ES-I3 (cell line): ENCODE results near the gene CD276.
"Not testable (repeated sequence)": the region's sequence is repeated elsewhere in the genome, so short reads cannot be mapped to it uniquely, and the experiment has no call there.

ENCODE experiments used
- H3K36me3 ChIP-seq: 2 replicates; pipeline ENCODE4 v1.6.1; 2013; ENCODE audit warnings: mild to moderate bottlenecking, low read length, control low read depth, moderate library complexity; ENCODE audit not compliant: insufficient read depth
- H3K4me1 ChIP-seq: 2 replicates; pipeline ENCODE4 v1.6.1; 2013; ENCODE audit warnings: mild to moderate bottlenecking, control low read depth, low read length; ENCODE audit not compliant: insufficient read depth
- H3K9ac ChIP-seq: 2 replicates; pipeline ENCODE4 v1.6.1; 2013; ENCODE audit warnings: low read depth, mild to moderate bottlenecking, low read length, moderate library complexity
- H3K9me3 ChIP-seq: 2 replicates; pipeline ENCODE4 v1.6.1; 2013; ENCODE audit warnings: mild to moderate bottlenecking, low read length, moderate library complexity; ENCODE audit not compliant: control insufficient read depth, insufficient read depth

CD276 gene

DNA sequence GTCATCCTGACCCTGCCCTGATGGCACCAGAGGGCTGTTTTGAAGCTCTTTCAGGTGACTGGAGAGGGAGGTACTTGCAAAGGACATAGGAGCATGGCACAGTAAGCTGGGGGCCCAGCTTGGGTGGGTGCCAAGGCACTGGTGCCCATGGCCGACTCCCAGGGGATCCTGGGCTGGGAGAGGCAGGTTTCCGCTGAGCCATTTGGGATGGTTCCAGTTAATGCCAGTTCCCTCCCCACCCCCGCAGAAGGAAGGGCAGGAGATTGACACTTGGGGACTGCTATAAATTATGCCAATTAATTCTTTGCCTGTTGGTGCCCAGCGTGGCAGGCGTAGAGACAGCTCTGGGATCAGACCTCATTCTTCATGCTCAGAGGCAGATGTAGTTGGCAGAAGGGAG lies 26.1 kb downstream of the CD276 start:
- no peak overlapping the region for H3K9ac ChIP-seq
- no peaks in the 10 kb centered on the region for H3K4me1 ChIP-seq
- no peaks in the 10 kb centered on the region for H3K9me3 ChIP-seq
- peaks cover 10% of the 10 kb centered on the region for H3K36me3 ChIP-seq

- Histone ChIP-seq H3K4me1 (no peaks in the 10 kb centered on the region), H3K36me3 (peaks cover 10% of the 10 kb centered on the region), H3K9ac (no peak overlapping the region), H3K9me3 (no peaks in the 10 kb centered on the region)
Observed at GRCh38 chr15:73711526-73711925, 27.3 kb downstream of the CD276 start.

GRCh38 chr15:73712107-73712506 lies 27.9 kb downstream of the CD276 start:
- H3K4me1 ChIP-seq = no peaks in the 10 kb centered on the region
- H3K9me3 ChIP-seq = no peaks in the 10 kb centered on the region
- H3K9ac ChIP-seq = no peak overlapping the region
- peaks cover 10% of the 10 kb centered on the region for H3K36me3 ChIP-seq

DNA sequence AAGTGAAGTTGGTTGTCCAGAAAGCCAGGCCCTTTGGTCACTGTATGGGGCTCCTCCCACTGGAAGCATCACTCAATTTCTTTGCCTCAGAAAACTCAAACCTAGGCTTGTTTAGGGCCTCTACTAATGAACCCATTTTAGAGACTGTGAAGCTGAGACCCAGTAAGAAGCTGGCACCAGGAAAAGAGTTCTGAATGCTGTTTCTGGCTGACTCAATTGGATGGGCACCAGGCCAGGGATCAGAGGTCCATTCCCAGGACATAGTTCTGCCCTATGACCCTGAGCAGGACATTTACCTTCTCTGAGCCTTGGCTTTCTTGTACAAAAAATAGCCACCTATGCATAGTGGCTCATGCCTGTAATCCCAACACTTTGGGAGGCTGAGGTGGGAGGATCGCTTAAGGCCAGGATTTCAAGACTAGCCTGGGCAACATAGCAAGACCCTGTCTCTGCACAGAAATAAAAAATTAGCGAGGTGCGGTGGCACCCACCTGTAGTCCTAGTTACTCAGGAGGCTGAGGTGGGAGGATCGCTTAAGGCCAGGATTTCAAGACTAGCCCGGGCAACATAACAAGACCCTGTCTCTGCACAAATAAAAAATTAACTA lies 30.6 kb downstream of the CD276 start:
- no peak overlapping the region for H3K9ac ChIP-seq
- H3K36me3 ChIP-seq = no peaks in the 10 kb centered on the region; the same call in 1 of the 2 replicates
- H3K9me3 ChIP-seq = no peaks in the 10 kb centered on the region
- H3K4me1 ChIP-seq = 0 out of 2 replicates have a peak, but pooled peaks cover 4% of the 10 kb centered on the region

DNA sequence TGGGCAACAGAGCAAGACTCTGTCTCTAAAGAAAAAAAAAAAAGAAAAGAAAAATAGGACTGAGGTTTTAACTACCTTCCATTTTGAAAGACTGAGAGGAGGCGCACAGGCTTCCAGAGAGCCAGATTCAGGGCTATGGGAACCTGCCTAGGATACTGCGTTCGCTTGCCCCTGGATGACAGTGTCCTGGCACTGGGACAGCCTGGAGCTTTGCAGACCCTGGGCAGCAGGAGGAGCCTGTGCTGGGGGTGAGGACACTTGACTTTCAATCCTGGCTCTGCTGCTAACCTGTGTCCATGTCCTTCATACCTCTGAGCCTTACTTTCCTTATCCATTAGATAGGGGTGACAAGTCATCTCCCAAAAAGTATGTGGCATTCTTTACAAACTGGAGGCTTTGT lies 31.2 kb downstream of the CD276 start:
- H3K36me3 ChIP-seq = no peaks in the 10 kb centered on the region; the same call in 1 of the 2 replicates
- 0 out of 2 replicates have a peak, but pooled peaks cover 4% of the 10 kb centered on the region for H3K4me1 ChIP-seq
- no peaks in the 10 kb centered on the region for H3K9me3 ChIP-seq
- no peak overlapping the region for H3K9ac ChIP-seq

DNA sequence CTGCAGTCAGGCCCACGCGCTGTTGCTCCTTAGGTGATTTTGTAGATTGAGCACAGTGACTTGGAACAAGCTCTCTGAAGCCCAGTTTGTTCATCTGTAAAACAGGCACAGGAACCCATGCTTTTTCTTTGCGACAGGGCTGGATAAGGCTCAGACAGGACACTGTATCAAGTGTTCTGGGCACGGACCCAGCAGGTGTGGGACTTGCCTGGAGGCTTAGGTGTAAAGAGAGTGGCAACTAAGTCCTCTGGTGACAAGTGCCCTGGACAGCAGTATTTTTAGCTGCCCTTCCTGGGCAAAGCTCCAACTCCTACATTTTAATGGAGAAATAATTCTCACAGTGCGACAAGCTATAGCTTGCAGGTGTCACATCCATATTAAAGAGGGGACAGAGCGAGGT lies 32.2 kb downstream of the CD276 start:
- H3K9me3 ChIP-seq = no peaks in the 10 kb centered on the region
- H3K36me3 ChIP-seq = no peaks in the 10 kb centered on the region
- no peak overlapping the region for H3K9ac ChIP-seq
- H3K4me1 ChIP-seq = 0 out of 2 replicates have a peak, but pooled peaks cover 4% of the 10 kb centered on the region

DNA sequence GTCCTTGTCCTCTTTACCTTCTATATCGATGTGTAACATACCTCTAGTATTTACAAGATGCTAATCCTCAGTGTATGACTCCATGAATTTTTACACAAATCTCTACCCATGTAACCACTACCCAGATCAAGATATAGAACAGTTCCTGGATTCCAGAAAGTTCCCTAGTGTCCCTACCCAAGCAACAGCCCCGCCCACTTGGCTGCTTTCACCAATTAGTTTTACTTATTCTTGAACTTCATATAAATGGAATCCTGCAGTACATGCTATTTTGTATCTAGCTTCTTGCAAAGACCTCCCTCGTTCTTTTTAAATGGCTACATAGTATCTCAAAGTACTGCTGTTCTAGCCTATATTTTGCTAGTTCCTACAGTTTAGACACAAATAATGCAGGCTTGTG lies 33.0 kb downstream of the CD276 start:
- Histone ChIP-seq H3K9ac (no peak overlapping the region), H3K4me1 (0 out of 2 replicates have a peak, but pooled peaks cover 4% of the 10 kb centered on the region), H3K36me3 (no peaks in the 10 kb centered on the region), H3K9me3 (no peaks in the 10 kb centered on the region)

- no peaks in the 10 kb centered on the region for H3K9me3 ChIP-seq
- 0 out of 2 replicates have a peak, but pooled peaks cover 4% of the 10 kb centered on the region for H3K4me1 ChIP-seq
- H3K9ac ChIP-seq = no peak overlapping the region
- H3K36me3 ChIP-seq = no peaks in the 10 kb centered on the region
Observed at GRCh38 chr15:73717802-73718201, 33.6 kb downstream of the CD276 start.

DNA sequence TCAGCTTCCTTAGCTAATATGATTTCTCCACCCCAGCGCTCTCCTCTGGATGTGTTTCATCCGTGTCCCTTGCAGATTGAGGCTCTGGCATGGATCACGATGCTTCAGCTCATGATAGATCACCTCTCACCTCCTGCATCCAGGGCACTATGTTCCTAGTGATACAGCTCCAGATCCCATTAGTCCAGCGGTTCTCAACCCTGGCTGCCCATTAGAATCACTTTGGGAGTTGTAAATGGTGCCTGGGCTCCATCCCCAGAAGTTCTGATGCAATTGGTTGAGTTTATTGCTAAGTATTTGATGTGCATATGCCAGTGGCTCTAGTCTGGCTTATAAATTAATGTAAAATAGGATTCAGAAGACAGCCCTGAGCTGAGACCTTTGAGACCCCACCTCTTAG lies 34.5 kb downstream of the CD276 start:
- Histone ChIP-seq H3K36me3 (no peaks in the 10 kb centered on the region), H3K9me3 (no peaks in the 10 kb centered on the region), H3K4me1 (0 out of 2 replicates have a peak, but pooled peaks cover 4% of the 10 kb centered on the region), H3K9ac (no peak overlapping the region; the same call in 1 of the 2 replicates)

GRCh38 chr15:73722425-73722824 lies 38.2 kb downstream of the CD276 start:
- peaks cover 4% of the 10 kb centered on the region; the same call in 1 of the 2 replicates for H3K4me1 ChIP-seq
- H3K36me3 ChIP-seq = no peaks in the 10 kb centered on the region

GRCh38 chr15:73723191-73723590 lies 39.0 kb downstream of the CD276 start:
- peaks cover 4% of the 10 kb centered on the region; the same call in 1 of the 2 replicates for H3K4me1 ChIP-seq
- H3K9ac ChIP-seq = no peak overlapping the region
- no peaks in the 10 kb centered on the region for H3K36me3 ChIP-seq
- no peaks in the 10 kb centered on the region for H3K9me3 ChIP-seq

More at GRCh38 chr15:73722425-73722824, 38.2 kb downstream of the CD276 start:
- Histone ChIP-seq H3K9me3 (no peaks in the 10 kb centered on the region), H3K9ac (no peak overlapping the region)

DNA sequence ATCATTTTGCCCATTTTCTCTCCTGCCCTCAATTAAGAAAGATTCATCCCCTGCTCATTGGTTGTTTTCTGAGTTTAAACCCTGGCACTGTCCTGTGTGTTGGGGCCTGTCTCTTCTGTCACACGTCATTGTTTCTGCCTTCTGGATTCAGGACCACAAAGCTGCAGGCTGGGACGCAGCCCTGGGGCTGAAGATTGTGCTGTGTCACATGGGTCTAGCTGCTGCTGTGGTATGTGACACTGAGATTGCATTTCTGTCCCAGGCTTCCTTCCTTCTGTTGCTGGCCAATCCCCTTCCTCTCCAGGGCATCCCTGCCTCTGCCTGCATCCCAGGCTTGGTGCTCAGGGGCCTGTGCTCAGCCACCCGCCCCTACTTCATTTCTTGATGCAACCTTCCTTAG lies 40.0 kb downstream of the CD276 start:
- Histone ChIP-seq H3K9me3 (no peaks in the 10 kb centered on the region), H3K9ac (no peak overlapping the region), H3K4me1 (peaks cover 4% of the 10 kb centered on the region; the same call in 1 of the 2 replicates), H3K36me3 (no peaks in the 10 kb centered on the region)

GRCh38 chr15:73727330-73727976 lies 43.3 kb downstream of the CD276 start:
- H3K9ac ChIP-seq = no peak overlapping the region
- no peaks in the 10 kb centered on the region; the same call in 1 of the 2 replicates for H3K4me1 ChIP-seq
- no peaks in the 10 kb centered on the region for H3K36me3 ChIP-seq
- no peaks in the 10 kb centered on the region for H3K9me3 ChIP-seq

DNA sequence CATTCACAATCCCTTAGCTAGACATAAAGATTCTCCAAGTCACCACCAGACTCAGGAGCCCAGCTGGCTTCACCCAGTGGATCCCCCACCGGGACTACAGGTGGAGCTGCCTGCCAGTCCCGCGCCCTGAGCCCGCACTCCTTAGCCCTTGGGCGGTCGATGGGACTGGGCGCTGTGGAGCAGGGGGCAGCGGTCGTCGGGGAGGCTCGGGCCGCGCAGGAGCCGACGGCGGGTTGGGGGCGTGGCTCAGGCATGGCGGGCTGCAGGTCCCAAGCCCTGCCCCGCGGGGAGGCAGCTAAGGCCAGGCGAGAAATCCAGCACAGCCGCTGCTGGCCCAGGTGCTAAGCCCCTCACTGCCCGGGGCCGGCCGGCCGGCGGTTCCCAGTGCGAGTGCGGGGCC lies 47.9 kb downstream of the CD276 start:
- not testable (repeated sequence) for H3K36me3 ChIP-seq, H3K9me3 ChIP-seq, H3K9ac ChIP-seq, H3K4me1 ChIP-seq

- H3K4me1 ChIP-seq = no peaks in the 10 kb centered on the region; the same call in 1 of the 2 replicates
- no peak overlapping the region for H3K9ac ChIP-seq
- no peaks in the 10 kb centered on the region for H3K36me3 ChIP-seq
- H3K9me3 ChIP-seq = no peaks in the 10 kb centered on the region
Observed at GRCh38 chr15:73732930-73733329, 48.7 kb downstream of the CD276 start.
